H1 (cell line): ENCODE data around the gene PIEZO1. TPM values are rescaled to one million over a fixed set of nuclear protein-coding genes. Genes with fewer than 3 reads are reported as not detected.

Experiments
- SUZ12 ChIP-seq: fragments of 200-600 bp; sonication (generic); IDR thresholded peaks from 2 replicates; pipeline ENCODE4 v1.6.1; 2012; ENCODE audit warnings: mild to moderate bottlenecking, inconsistent platforms, low read length, moderate library complexity, mixed read lengths
- TAF7 ChIP-seq: optimal IDR thresholded peaks from 2 replicates; pipeline ENCODE3; 2011; ENCODE audit warnings: low read depth, mild to moderate bottlenecking, inconsistent platforms, low read length, moderate library complexity, borderline replicate concordance
- polyA plus RNA-seq, 7 experiments: library from polyadenylated mRNA; depleted of rRNA in 3 of 7; stranded (reverse) in 5 of 7; unstranded in 2 of 7; fragments of >200 nt in 5 of 7; fragments of 200-250 nt in 2 of 7; gene quantifications; 1 replicate in 5 of 7; 2 replicates in 1 of 7; 4 replicates in 1 of 7; pipeline versions ENCODE4 v1.2.1 to v1.2.3, GENCODE V29; 2011 to 2013; ENCODE audit warnings: missing spikeins in 2 of 7, mixed read lengths in 2 of 7
- total RNA-seq: library from RNA; stranded (reverse); fragmentation: NEBNext Ultra II Directional; extraction: Animal tissue kit (Norgen Biotek cat#: 25700); gene quantifications from 2 replicates; pipeline ENCODE4 v1.2.1, GENCODE V29; 2021
- TF ChIP-seq, protein P1 (sequence below): IDR thresholded peaks from 2 replicates; pipeline ENCODE4 v1.6.1; 2012; ENCODE audit warnings: low read length, inconsistent platforms
- TF ChIP-seq, protein P2 (sequence below): fragments of 300-600 bp; sonication (generic); IDR thresholded peaks from 2 replicates; pipeline ENCODE4 v1.7.1; 2012; ENCODE audit warnings: low read length, moderate library complexity, mild to moderate bottlenecking, inconsistent platforms; ENCODE audit not compliant: insufficient replicate concordance

PIEZO1 gene
- total and polyA plus RNA-seq, 2 of the 8 experiments (the other 6 are each of a cell fraction or from before 2014, with no cell fraction given), result 42.3 to 67.5 TPM

DNA sequence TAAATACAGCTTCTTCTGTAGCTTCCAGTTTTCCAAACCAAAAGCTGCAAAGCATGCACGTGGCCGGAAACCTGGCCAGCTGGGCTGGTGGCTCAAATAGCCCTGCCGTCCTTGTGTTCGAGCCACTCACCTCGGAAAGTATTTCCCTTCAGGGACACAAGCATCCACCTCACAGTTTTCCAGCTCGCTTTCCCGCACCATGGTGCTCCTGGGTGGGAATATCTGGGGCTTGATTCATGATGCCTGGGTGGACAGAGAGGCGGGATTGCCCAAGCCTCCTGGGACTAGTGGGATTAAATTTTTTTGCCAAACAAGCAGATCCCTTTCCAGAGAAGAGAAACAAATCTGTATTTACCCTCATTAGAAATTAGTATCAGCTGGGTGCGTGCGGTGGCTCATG is 115.0 kb downstream of the PIEZO1 start (continued):
- TF ChIP-seq, protein P1, sequence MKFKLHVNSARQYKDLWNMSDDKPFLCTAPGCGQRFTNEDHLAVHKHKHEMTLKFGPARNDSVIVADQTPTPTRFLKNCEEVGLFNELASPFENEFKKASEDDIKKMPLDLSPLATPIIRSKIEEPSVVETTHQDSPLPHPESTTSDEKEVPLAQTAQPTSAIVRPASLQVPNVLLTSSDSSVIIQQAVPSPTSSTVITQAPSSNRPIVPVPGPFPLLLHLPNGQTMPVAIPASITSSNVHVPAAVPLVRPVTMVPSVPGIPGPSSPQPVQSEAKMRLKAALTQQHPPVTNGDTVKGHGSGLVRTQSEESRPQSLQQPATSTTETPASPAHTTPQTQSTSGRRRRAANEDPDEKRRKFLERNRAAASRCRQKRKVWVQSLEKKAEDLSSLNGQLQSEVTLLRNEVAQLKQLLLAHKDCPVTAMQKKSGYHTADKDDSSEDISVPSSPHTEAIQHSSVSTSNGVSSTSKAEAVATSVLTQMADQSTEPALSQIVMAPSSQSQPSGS, result no peak
- TF ChIP-seq SUZ12 (no peak), TAF7 (no peak)
- TF ChIP-seq, protein P2, sequence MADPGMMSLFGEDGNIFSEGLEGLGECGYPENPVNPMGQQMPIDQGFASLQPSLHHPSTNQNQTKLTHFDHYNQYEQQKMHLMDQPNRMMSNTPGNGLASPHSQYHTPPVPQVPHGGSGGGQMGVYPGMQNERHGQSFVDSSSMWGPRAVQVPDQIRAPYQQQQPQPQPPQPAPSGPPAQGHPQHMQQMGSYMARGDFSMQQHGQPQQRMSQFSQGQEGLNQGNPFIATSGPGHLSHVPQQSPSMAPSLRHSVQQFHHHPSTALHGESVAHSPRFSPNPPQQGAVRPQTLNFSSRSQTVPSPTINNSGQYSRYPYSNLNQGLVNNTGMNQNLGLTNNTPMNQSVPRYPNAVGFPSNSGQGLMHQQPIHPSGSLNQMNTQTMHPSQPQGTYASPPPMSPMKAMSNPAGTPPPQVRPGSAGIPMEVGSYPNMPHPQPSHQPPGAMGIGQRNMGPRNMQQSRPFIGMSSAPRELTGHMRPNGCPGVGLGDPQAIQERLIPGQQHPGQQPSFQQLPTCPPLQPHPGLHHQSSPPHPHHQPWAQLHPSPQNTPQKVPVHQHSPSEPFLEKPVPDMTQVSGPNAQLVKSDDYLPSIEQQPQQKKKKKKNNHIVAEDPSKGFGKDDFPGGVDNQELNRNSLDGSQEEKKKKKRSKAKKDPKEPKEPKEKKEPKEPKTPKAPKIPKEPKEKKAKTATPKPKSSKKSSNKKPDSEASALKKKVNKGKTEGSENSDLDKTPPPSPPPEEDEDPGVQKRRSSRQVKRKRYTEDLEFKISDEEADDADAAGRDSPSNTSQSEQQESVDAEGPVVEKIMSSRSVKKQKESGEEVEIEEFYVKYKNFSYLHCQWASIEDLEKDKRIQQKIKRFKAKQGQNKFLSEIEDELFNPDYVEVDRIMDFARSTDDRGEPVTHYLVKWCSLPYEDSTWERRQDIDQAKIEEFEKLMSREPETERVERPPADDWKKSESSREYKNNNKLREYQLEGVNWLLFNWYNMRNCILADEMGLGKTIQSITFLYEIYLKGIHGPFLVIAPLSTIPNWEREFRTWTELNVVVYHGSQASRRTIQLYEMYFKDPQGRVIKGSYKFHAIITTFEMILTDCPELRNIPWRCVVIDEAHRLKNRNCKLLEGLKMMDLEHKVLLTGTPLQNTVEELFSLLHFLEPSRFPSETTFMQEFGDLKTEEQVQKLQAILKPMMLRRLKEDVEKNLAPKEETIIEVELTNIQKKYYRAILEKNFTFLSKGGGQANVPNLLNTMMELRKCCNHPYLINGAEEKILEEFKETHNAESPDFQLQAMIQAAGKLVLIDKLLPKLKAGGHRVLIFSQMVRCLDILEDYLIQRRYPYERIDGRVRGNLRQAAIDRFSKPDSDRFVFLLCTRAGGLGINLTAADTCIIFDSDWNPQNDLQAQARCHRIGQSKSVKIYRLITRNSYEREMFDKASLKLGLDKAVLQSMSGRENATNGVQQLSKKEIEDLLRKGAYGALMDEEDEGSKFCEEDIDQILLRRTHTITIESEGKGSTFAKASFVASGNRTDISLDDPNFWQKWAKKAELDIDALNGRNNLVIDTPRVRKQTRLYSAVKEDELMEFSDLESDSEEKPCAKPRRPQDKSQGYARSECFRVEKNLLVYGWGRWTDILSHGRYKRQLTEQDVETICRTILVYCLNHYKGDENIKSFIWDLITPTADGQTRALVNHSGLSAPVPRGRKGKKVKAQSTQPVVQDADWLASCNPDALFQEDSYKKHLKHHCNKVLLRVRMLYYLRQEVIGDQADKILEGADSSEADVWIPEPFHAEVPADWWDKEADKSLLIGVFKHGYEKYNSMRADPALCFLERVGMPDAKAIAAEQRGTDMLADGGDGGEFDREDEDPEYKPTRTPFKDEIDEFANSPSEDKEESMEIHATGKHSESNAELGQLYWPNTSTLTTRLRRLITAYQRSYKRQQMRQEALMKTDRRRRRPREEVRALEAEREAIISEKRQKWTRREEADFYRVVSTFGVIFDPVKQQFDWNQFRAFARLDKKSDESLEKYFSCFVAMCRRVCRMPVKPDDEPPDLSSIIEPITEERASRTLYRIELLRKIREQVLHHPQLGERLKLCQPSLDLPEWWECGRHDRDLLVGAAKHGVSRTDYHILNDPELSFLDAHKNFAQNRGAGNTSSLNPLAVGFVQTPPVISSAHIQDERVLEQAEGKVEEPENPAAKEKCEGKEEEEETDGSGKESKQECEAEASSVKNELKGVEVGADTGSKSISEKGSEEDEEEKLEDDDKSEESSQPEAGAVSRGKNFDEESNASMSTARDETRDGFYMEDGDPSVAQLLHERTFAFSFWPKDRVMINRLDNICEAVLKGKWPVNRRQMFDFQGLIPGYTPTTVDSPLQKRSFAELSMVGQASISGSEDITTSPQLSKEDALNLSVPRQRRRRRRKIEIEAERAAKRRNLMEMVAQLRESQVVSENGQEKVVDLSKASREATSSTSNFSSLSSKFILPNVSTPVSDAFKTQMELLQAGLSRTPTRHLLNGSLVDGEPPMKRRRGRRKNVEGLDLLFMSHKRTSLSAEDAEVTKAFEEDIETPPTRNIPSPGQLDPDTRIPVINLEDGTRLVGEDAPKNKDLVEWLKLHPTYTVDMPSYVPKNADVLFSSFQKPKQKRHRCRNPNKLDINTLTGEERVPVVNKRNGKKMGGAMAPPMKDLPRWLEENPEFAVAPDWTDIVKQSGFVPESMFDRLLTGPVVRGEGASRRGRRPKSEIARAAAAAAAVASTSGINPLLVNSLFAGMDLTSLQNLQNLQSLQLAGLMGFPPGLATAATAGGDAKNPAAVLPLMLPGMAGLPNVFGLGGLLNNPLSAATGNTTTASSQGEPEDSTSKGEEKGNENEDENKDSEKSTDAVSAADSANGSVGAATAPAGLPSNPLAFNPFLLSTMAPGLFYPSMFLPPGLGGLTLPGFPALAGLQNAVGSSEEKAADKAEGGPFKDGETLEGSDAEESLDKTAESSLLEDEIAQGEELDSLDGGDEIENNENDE, result no peak
